ENCODE measurements around the gene GDNF.
A peak's percentile ranks its signal among the peaks of the same experiment; 100 is the strongest.

Gene GDNF

DNA sequence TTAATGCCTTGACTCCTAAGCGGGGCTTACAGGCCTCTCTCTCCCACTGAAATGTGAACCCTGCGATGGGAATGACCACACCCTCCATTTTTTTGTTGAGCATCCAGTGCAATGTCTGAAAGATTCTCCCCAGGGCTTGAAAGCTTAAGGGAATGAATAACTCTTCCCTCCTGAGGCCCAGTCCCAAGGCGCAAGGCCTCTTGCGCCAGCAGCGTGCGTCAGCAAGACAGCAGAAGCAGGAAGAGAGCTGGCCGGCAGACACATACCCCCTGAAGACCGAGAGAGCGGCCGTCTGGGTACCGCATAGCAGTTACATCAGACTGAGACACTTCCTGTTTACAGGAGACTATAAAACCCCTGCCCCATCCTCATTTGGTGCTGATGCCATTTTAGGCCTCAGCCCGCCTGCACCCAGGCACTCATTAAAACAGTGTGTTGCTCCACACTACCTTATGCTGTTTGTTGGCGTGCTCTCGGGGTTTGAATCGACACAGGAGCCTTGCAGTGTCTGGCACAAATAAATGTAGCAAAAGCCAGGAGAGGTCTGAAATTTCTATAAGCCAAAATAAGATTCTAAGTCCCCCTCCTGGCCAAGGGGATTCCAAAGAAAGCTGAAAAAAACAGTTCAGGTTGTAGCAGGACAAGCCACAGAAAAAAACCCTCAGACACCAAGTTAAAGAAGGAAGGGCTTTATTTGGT is 62.3 kb downstream of the GDNF start:
- DNase-seq (ENCODE audit: low spot score): no peak

DNA sequence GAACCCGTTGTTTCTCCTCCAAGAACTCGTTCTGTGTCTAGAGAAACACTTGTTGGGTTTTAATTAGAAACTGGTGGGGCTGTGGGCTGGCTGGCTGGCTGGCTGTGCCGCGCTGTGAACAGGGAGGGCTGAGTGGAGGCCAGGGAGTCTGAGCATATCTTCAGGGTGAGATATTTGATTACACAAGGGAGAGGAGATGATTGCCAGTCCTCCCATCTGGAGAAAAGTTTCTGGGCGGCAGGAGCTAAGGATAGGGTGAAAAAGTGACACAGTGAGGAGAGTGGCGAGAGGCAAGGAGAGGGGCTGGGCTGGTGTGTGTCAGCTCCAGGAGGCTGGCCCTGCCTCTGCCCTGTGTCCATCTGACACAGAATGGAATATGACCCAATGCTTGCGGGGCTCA is 63.0 kb downstream of the GDNF start:
- DNase-seq (ENCODE audit: low spot score): no peak

DNA sequence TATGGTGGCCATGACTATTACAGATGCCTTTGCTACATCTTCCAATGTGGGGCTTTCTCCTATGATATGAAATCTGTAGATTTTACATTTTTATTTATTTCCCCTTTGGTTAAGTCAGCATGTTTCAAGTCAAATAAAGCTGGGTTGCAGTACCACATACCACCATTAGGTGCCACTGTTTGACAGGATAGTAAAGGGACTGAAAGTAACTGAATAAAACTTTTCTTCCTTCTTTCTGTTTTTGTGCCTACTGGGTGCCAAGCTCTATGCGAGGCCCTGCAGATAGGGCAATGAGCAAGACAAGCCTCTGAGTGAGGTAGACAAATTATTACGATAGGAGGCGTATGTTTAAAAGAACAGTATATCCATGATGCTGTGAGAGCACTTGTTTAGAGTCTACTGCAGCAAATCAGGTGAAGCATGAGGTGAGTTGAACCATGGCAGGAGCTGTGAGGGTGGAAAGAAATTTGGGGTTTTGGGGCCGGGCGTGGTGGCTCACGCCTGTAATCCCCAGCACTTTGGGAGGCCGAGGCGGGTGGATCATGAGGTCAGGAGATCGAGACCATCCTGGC is 64.8 kb downstream of the GDNF start:
- DNase-seq (ENCODE audit: low spot score): peak; percentile 70

DNA sequence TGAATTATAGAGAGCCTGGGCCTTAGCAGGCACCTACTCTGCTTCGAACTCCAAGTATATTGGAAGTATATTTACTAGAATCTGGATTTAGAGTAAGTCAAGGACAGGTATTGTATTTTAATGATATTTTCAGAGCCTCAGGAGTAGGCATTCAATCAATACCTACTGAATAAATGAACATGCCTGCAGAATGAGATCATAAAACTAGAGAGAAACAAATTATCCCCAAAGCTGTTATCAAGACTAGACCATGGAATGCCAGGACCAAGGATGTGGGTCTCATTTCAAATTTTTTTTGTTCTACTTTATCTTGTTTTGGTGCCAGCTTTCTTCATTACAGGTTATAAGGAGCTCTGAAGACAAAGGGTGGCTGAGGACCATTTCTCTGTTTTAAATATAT is 66.0 kb downstream of the GDNF start:
- no peak for DNase-seq (ENCODE audit: low spot score)

DNA sequence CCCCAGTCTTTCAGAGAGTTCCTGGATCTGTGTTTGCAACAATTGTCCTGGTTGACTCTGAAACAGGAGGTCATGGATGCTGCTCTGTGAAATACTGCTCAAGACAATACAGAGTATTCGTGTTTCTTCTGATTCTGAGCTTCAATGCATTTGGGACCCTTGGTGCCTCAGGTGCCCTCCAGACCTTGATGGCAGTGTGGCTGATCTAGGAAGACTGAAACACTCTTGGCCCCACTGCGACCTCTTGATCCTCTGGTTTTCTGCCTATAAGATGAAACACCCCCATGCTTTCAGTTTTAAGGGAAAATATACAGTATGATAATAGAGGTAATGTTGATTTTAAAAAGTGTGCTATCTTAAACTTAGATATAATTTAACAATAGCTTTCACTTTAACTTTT is 67.6 kb downstream of the GDNF start:
- no peak for DNase-seq (ENCODE audit: low spot score)

DNA sequence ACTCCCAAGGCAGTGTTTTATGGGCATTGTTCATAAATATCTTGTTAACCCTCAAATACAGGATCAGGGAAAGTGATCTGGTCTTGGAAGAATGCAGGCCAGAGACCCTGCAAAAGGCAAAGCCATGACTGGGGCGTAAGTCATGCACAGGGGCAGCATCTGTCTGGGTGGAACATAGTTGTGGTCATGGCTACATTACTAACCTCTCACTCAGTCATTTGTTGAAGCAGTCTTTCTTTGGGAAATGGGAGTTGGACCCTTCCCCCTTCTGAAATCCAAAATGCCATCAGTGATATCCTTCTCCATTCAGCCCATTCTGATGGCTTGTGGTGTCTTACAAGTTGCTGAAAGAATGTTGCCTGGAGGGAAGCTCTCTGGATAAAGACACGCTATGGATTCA is 68.1 kb downstream of the GDNF start:
- no peak for DNase-seq (ENCODE audit: low spot score)

DNA sequence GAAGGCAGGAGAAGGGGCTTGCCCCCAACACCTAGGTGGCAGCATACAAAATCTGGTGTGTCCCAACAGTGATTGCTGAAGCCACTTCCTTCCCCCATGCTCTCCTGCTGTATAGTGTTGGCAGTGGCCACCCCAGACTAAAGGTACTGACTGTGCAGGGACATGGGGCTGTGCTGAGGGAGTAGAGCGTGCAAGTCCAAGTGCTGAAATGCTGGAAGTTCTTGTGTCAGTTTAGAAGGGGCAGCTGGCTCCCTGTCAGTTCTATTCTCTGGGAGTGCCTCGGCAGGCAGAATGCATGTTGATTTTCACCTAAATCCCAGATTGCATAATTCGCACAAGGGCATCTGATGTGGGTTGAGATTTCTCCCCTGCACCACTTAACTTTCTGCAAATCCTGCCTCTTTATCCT is 68.6 kb downstream of the GDNF start:
- DNase-seq (ENCODE audit: low spot score): no peak

DNA sequence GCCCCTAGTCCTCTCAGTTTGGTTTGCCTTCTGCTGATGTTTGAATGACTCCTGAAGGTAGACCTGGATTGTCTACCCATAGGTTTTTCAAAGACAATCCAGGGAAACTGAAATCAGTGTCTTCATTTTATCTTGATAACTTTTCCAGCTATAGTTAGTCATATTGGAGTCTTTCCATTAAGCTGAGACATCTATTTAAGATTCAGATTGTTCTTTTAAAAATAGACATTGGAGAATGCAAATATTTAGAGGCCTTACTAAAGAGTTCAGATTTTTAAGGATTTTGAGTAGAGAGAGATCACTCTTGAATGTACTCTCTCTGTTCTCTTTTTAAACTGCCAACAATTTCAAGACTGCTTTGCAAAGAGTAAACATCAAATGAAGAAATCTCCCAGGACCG is 69.1 kb downstream of the GDNF start:
- no peak for DNase-seq (ENCODE audit: low spot score)

DNA sequence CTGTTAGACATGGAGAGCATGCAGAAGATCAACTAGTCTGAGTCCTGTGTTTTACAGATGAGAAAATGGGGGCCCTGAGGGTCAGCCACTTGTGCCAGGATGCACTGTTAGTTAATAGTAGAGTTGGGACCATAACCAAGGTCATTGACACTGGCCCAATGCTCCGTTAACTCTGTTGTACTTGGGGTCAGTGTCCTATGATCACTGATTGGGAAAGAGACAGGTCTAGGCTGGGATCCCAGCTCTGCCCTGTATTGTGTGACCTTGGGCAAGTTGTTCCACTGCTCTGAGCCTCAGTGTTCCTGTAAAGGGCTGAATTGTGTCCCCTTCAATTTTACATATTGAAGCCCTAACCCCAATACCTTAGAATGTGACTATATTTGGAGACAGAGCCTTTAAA is 70.0 kb downstream of the GDNF start:
- DNase-seq (ENCODE audit: low spot score): no peak

DNA sequence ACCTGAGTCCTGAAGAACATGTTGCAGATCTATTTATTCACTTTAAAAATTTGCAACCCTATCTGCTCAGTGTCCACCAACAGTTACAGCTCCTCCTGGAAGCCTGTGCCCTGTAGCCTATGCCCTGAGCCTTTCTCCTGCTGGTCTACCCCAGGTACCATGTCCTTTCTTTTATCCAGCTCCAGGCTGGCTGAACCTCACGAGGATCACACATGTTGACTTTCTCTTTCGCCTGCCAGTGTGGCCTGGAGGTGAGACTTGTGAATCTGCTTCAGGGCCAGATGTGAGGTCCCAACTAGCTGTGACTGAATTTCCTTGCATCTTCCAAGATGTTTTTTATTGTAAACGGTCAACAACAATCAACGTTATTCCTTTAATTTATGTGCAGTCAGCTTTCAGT is 70.7 kb downstream of the GDNF start:
- no peak for DNase-seq (ENCODE audit: low spot score)

DNA sequence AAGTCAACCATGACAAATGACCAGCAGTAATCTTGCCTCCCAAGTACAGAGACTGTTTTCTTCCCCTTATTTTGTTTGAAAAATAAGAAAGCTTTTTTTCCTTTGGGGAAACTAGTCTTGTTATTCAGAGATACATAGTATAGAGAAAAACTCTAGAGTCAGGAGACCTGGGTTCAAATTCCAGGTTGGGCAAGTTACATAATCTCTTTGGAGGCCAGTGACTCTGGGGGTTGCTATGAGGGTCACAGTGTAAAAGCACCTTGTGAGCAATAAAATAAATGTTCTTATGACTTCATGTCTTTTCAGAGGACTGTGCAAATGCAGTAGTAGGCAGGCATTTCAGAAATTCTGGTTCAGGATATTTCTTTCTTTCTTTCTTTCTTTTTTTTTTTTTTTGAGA is 71.5 kb downstream of the GDNF start:
- DNase-seq (ENCODE audit: low spot score): no peak

DNA sequence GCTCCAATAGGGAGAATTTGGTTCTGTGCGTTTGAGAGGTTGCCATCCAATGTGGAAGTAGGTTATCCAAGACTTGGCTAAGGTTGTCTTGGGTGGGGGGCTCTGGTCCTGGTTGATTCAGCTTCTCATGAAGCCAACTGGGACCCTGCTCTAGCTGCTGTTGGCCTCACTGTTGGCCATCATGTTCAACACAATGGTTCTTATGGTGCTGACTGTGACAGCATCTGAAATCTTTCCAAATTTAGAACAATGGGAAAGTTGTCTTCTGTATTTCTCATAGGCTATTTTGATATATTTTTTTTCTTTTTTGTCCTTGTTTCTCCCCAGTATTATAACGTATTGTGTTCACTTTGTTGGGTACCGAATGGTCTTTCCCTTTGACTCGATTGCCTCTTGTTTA is 71.9 kb downstream of the GDNF start:
- DNase-seq (ENCODE audit: low spot score): no peak

DNA sequence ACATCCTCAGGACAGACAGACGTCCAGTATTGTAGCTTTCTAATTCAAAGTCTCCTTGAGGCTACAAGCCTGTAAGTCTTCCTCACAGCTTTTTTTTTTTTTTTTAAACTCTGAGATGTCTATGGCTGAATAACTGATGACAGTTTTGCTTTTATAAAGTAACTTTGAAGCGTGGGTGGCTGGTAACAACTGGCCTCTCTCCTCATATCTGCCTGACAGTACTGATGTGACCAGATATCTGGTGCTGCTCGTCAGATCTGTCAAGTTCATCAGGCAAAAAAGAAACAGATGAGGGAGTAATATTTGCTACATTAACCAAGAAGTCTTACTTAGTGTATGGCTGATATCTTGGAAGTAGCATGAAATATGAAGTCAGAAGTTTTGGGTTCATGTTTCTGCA is 72.6 kb downstream of the GDNF start:
- no peak for DNase-seq (ENCODE audit: low spot score)

Data from NAMALWA (cell line).